H9 (cell line): ENCODE measurements around the gene USP8. TPM values are rescaled to one million over a fixed set of nuclear protein-coding genes. Genes with fewer than 3 reads are reported as not detected.

ENCODE experiments used
- DNase-seq: peaks from one replicate; pipeline ENCODE4 v3.0.0-alpha.2; 2017
- H2AFZ ChIP-seq: one replicate; pipeline ENCODE4 v1.6.1; 2013; ENCODE audit warnings: mild to moderate bottlenecking, low read length, control low read depth, moderate library complexity
- H2AK5ac ChIP-seq: 2 replicates; pipeline ENCODE4 v1.6.1; 2013; ENCODE audit warnings: low read length, control low read depth, mixed read lengths; ENCODE audit not compliant: insufficient read length
- H2BK120ac ChIP-seq: one replicate; pipeline ENCODE4 v1.6.1; 2013; ENCODE audit warnings: low read depth, mild to moderate bottlenecking, low read length, control low read depth, inconsistent platforms; ENCODE audit not compliant: poor library complexity, severe bottlenecking
- H2BK12ac ChIP-seq: 2 replicates; pipeline ENCODE4 v1.6.1; 2013; ENCODE audit warnings: low read length, control low read depth, mixed read lengths, low read depth; ENCODE audit not compliant: insufficient read length
- H2BK15ac ChIP-seq: 2 replicates; pipeline ENCODE4 v1.6.1; 2013; ENCODE audit warnings: low read depth, low read length, control low read depth
- H2BK20ac ChIP-seq: one replicate; pipeline ENCODE4 v1.6.1; 2013; ENCODE audit warnings: low read depth, mild to moderate bottlenecking, low read length, control low read depth, inconsistent platforms; ENCODE audit not compliant: poor library complexity, severe bottlenecking
- H2BK5ac ChIP-seq: 2 replicates; pipeline ENCODE4 v1.6.1; 2013; ENCODE audit warnings: low read length, control low read depth, mixed read lengths; ENCODE audit not compliant: insufficient read length
- H3K14ac ChIP-seq: 2 replicates; pipeline ENCODE4 v1.6.1; 2013; ENCODE audit warnings: low read length, control low read depth; ENCODE audit not compliant: insufficient read depth
- H3K18ac ChIP-seq: 2 replicates; pipeline ENCODE4 v1.6.1; 2013; ENCODE audit warnings: low read depth, mild to moderate bottlenecking, mixed read lengths, low read length, control low read depth; ENCODE audit not compliant: insufficient read length
- H3K23ac ChIP-seq: 2 replicates; pipeline ENCODE4 v1.6.1; 2013; ENCODE audit warnings: low read length, control low read depth, mixed read lengths, low read depth; ENCODE audit not compliant: insufficient read length
- H3K23me2 ChIP-seq: 2 replicates; pipeline ENCODE4 v1.6.1; 2013; ENCODE audit warnings: low read depth, mild to moderate bottlenecking, mixed read lengths, low read length, control low read depth; ENCODE audit not compliant: insufficient read length, poor library complexity, severe bottlenecking
- H3K27ac ChIP-seq: 2 replicates; pipeline ENCODE4 v1.5.1; 2013; ENCODE audit warnings: low read length, control low read depth, mixed read lengths, low read depth; ENCODE audit not compliant: insufficient read length
- H3K27me3 ChIP-seq: 2 replicates; pipeline ENCODE4 v1.6.1; 2013; ENCODE audit warnings: low read length, control low read depth, inconsistent platforms; ENCODE audit not compliant: insufficient read depth
- H3K4ac ChIP-seq: 2 replicates; pipeline ENCODE4 v1.6.1; 2013; ENCODE audit warnings: low read depth, mild to moderate bottlenecking, control low read depth, inconsistent platforms, low read length, moderate library complexity
- H3K4me1 ChIP-seq: 2 replicates; pipeline ENCODE4 v1.6.1; 2013; ENCODE audit warnings: low read length, control low read depth, inconsistent platforms; ENCODE audit not compliant: insufficient read depth
- H3K4me2 ChIP-seq: 2 replicates; pipeline ENCODE4 v1.6.1; 2013; ENCODE audit warnings: low read length, control low read depth, mixed read lengths; ENCODE audit not compliant: insufficient read length, insufficient read depth
- H3K56ac ChIP-seq: 2 replicates; pipeline ENCODE4 v1.6.1; 2013; ENCODE audit warnings: low read depth, mild to moderate bottlenecking, mixed read lengths, low read length, control low read depth; ENCODE audit not compliant: insufficient read length
- H3K79me1 ChIP-seq: 2 replicates; pipeline ENCODE4 v1.6.1; 2013; ENCODE audit warnings: low read depth, mild to moderate bottlenecking, moderate library complexity, low read length, control low read depth, inconsistent platforms; ENCODE audit not compliant: insufficient read depth, poor library complexity, severe bottlenecking
- H3K79me2 ChIP-seq: 2 replicates; pipeline ENCODE4 v1.6.1; 2013; ENCODE audit warnings: low read length, control low read depth, inconsistent platforms; ENCODE audit not compliant: insufficient read depth
- H3K9ac ChIP-seq: 2 replicates; pipeline ENCODE4 v1.6.1; 2013; ENCODE audit warnings: low read length, control low read depth, mixed read lengths; ENCODE audit not compliant: insufficient read length; ENCODE audit errors: extremely low read depth
- H3K9me3 ChIP-seq: one replicate; pipeline ENCODE4 v1.6.1; 2013; ENCODE audit warnings: low read depth, low read length, inconsistent platforms; ENCODE audit not compliant: control insufficient read depth
- H3T11ph ChIP-seq: one replicate; pipeline ENCODE4 v1.6.1; 2013; ENCODE audit warnings: mild to moderate bottlenecking, low read length, control low read depth, inconsistent platforms
- H4K20me1 ChIP-seq: one replicate; pipeline ENCODE4 v1.6.1; 2013; ENCODE audit not compliant: control insufficient read depth, insufficient read length, insufficient read depth
- H4K5ac ChIP-seq: 2 replicates; pipeline ENCODE4 v1.6.1; 2013; ENCODE audit warnings: low read depth, mild to moderate bottlenecking, mixed read lengths, low read length, control low read depth; ENCODE audit not compliant: insufficient read length
- H4K8ac ChIP-seq: replicated peaks from 2 replicates; pipeline ENCODE4 v1.6.1; 2013; ENCODE audit warnings: low read length, control low read depth, mixed read lengths, low read depth; ENCODE audit not compliant: insufficient read length
- H4K91ac ChIP-seq: 2 replicates; pipeline ENCODE4 v1.6.1; 2013; ENCODE audit warnings: low read depth, mild to moderate bottlenecking, moderate library complexity, mixed read lengths, low read length, control low read depth; ENCODE audit not compliant: insufficient read length
- H3K27ac Mint-ChIP-seq, 3 experiments: 2 replicates in 2 of 3; 3 replicates in 1 of 3; pipeline ENCODE4 v1.8.0; 2020 to 2021; ENCODE audit warnings: mixed read lengths in 3 of 3, mild to moderate bottlenecking in 1 of 3, moderate library complexity in 1 of 3
- H3K27me3 Mint-ChIP-seq: 2 replicates; pipeline ENCODE4 v1.8.0; 2021; ENCODE audit warnings: low read depth, mild to moderate bottlenecking, moderate library complexity, mixed read lengths
- H3K36me3 Mint-ChIP-seq, 3 experiments: 2 replicates in 2 of 3; 3 replicates in 1 of 3; pipeline ENCODE4 v1.8.0; 2020 to 2021; ENCODE audit warnings: low read depth in 3 of 3, mixed read lengths in 3 of 3; ENCODE audit not compliant: insufficient read depth in 1 of 3
- H3K4me1 Mint-ChIP-seq, 2 experiments: 2 replicates each; pipeline ENCODE4 v1.8.0; 2020; ENCODE audit warnings: mixed read lengths in 2 of 2
- H3K4me3 Mint-ChIP-seq, 2 experiments: 2 replicates in 1 of 2; 3 replicates in 1 of 2; pipeline ENCODE4 v1.8.0; 2020 to 2021; ENCODE audit warnings: mild to moderate bottlenecking in 2 of 2, mixed read lengths in 2 of 2, moderate library complexity in 1 of 2
- H3K9me3 Mint-ChIP-seq, 2 experiments: 2 replicates in 1 of 2; 3 replicates in 1 of 2; pipeline ENCODE4 v1.8.0; 2020; ENCODE audit warnings: mild to moderate bottlenecking in 2 of 2, mixed read lengths in 2 of 2, moderate library complexity in 1 of 2
- CTCF ChIP-seq: fragments of 200-600 bp; sonication (generic); conservative IDR thresholded peaks from 3 replicates; pipeline ENCODE4 v1.8.0; 2021; ENCODE audit warnings: antibody characterized with exemption, mild to moderate bottlenecking
- total RNA-seq: library from RNA; stranded (reverse); gene quantifications from 2 replicates; pipeline ENCODE4 v1.2.1, GENCODE V29; 2021

USP8 gene
- total RNA-seq, 1 experiment from 2014 or later, result 67.1 TPM

GRCh38 chr15:50452927-50453326 lies 28.7 kb downstream of the USP8 start:
- no peaks in the 10 kb centered on the region for H3K9me3 Mint-ChIP-seq
- no peak overlapping the region for H2AK5ac ChIP-seq
- H3T11ph ChIP-seq, result no peak overlapping the region
- no peaks in the 10 kb centered on the region for H4K20me1 ChIP-seq
- H3K79me1 ChIP-seq, result no peaks in the 10 kb centered on the region
- no peak overlapping the region for H4K91ac ChIP-seq
- H3K27ac Mint-ChIP-seq, result 0 out of 7 replicates have a peak overlapping the region, but pooled peaks of 1 of the 3 experiments have one; percentile 21
- TF ChIP-seq CTCF, result no peak
- H3K4me3 Mint-ChIP-seq, result no peak overlapping the region
- H3K4me1 ChIP-seq, result no peaks in the 10 kb centered on the region
- H2BK12ac ChIP-seq, result no peak overlapping the region
- no peak overlapping the region for H2BK120ac ChIP-seq
- no peak overlapping the region for H2BK15ac ChIP-seq
- H3K23ac ChIP-seq, result no peak overlapping the region
- H3K23me2 ChIP-seq, result no peaks in the 10 kb centered on the region
- no peak overlapping the region for H3K27ac ChIP-seq
- no peak overlapping the region for H3K4ac ChIP-seq
- H4K8ac ChIP-seq, result no peak overlapping the region
- no peaks in the 10 kb centered on the region for H3K79me2 ChIP-seq
- H3K9ac ChIP-seq, result no peak overlapping the region
- H3K4me2 ChIP-seq, result no peak overlapping the region
- DNase-seq, result no peak
- no peaks in the 10 kb centered on the region for H3K27me3 ChIP-seq
- H3K4me1 Mint-ChIP-seq, result no peaks in the 10 kb centered on the region
- no peak overlapping the region for H3K18ac ChIP-seq
- H3K9me3 ChIP-seq, result no peaks in the 10 kb centered on the region
- no peak overlapping the region for H2AFZ ChIP-seq
- H3K27me3 Mint-ChIP-seq, result no peaks in the 10 kb centered on the region
- H4K5ac ChIP-seq, result no peak overlapping the region
- no peak overlapping the region for H3K56ac ChIP-seq
- no peak overlapping the region for H2BK5ac ChIP-seq
- peaks cover 16 to 41% (median 33%) of the 10 kb centered on the region in 3 experiments for H3K36me3 Mint-ChIP-seq
- no peak overlapping the region for H2BK20ac ChIP-seq
- H3K14ac ChIP-seq, result no peak overlapping the region
